ENCODE measurements around the gene NTF4. TPM values are rescaled to one million over a fixed set of nuclear protein-coding genes. Genes with fewer than 3 reads are reported as not detected.

Gene NTF4
- total and polyA plus RNA-seq, 2 of the 4 experiments (the other 2 are of a cell fraction) = 0.09 to 0.18 TPM

DNA sequence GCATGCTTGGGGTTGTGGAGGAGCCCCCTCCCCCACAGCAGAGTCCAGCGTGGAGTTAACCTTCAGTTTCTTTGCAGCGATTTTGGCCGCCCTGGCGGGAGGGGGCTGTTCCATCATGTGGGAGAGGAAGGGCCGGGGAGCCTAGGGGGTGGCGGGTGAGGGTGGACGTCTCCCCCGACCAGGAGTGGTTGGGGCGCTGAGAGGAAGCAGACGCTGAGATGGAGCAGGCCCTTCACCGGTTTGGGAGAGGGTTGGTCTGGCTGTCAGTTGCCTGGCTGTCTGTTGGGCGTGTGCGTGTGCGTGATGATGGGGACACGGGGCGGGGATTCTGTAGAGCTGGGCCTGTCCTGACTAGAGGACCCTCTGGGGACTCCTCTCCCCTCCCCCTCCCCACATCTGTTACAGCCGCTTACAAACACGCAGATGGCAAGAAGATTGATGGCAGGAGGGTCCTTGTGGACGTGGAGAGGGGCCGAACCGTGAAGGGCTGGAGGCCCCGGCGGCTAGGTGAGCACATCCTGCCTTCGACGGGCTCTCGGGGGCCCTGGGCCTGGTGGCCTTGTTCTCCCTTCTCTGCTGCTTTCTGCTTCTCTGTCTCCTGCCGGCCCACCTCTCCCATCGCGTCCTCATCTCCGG lies 39.7 kb upstream of the NTF4 start:
- H3K18ac ChIP-seq (ENCODE audit: low read depth, low read length) = no peak overlapping the region
- H2AFZ ChIP-seq (replicated peaks; ENCODE audit: low read length, poor library complexity) = no peak overlapping the region
- no peak overlapping the region for H3K9ac ChIP-seq (ENCODE audit: low read depth, low read length)
- no peak overlapping the region for H4K91ac ChIP-seq (ENCODE audit: insufficient read depth, low read depth, low read length)
- no peak overlapping the region for H3K14ac ChIP-seq (replicated peaks; ENCODE audit: low read depth, low read length)
- H3K27me3 ChIP-seq (ENCODE audit: control insufficient read depth, insufficient read depth, low read length) = no peaks in the 10 kb centered on the region
- no peak overlapping the region for H3K27ac ChIP-seq (ENCODE audit: insufficient read depth, low read length)
- peaks cover 23 to 59% of the 10 kb centered on the region in 2 experiments for H3K79me1 ChIP-seq (ENCODE audit: low read depth in 1 of 2, low read length in 2 of 2)
- H3K4me2 ChIP-seq (ENCODE audit: low read depth, low read length) = no peak overlapping the region
- H4K8ac ChIP-seq (ENCODE audit: low read depth in 2 of 2, low read length in 2 of 2) = no peak overlapping the region
- dilution Hi-C loops (cut with HindIII; ENCODE audit: low sequenced_read_pairs, unreplicated experiment) = no loop called here
- no peak overlapping the region for H4K5ac ChIP-seq (ENCODE audit: low read depth, low read length)
- no peak overlapping the region for H3K4me3 ChIP-seq (ENCODE audit: insufficient read depth, low read depth, low read length)
- BruUV-seq (replicated peaks) = no TSS peak
- H3K9me3 ChIP-seq (ENCODE audit: control insufficient read depth, insufficient read depth, low read length) = no peaks in the 10 kb centered on the region
- ChIA-PET CTCF (no interaction called here), POLR2A (ENCODE audit: unreplicated experiment) (no interaction called here)
- DNase-seq (no peak), ATAC-seq (ENCODE audit: low read depth) (no peak)
- H2BK15ac ChIP-seq (ENCODE audit: low read depth, low read length) = no peak overlapping the region
- no peak overlapping the region for H3K23ac ChIP-seq (ENCODE audit: low read depth, low read length)
- no peak overlapping the region for H2AK9ac ChIP-seq (replicated peaks; ENCODE audit: low read depth, low read length, poor library complexity)
- H3K56ac ChIP-seq (ENCODE audit: extremely low read depth, insufficient read depth, low read length) = no peak overlapping the region
- no peak overlapping the region for H2BK20ac ChIP-seq (ENCODE audit: low read depth, low read length)
- H3K4me1 ChIP-seq (ENCODE audit: control insufficient read depth, insufficient read depth, low read length) = no peaks in the 10 kb centered on the region
- 70% methylated on average over 2 of the region's 30 CpGs; no CpG with 5 or more reads in 1 of the 2 experiments for WGBS, 2 experiments (ENCODE audit: extremely low coverage in 2 of 2, insufficient read length in 1 of 2)
- TF ChIP-seq POLR2A (IDR thresholded peaks at IDR 0.05; ENCODE audit: low read depth, low read length) (no peak), MAFK (IDR thresholded peaks at IDR 0.05; ENCODE audit: low read depth, low read length) (no peak), FOS (IDR thresholded peaks at IDR 0.05; ENCODE audit: low read depth, low read length) (no peak), RFX5 (IDR thresholded peaks at IDR 0.05; ENCODE audit: low read depth, low read length) (no peak), MXI1 (IDR thresholded peaks at IDR 0.05; ENCODE audit: borderline replicate concordance, low read depth, low read length) (no peak), BHLHE40 (IDR thresholded peaks at IDR 0.05; ENCODE audit: low read depth, low read length) (no peak), CEBPB (IDR thresholded peaks at IDR 0.05; ENCODE audit: low read depth, low read length) (no peak), MAZ (IDR thresholded peaks at IDR 0.05; ENCODE audit: borderline replicate concordance, low read depth, low read length) (no peak), RCOR1 (IDR thresholded peaks at IDR 0.05; ENCODE audit: insufficient replicate concordance, low read length) (no peak), RAD21 (IDR thresholded peaks at IDR 0.05; ENCODE audit: low read length) (no peak), CHD1 (IDR thresholded peaks at IDR 0.05; ENCODE audit: low read depth, low read length) (no peak), NFE2L2 (IDR thresholded peaks at IDR 0.05; ENCODE audit: low read depth, low read length) (no peak), SMC3 (IDR thresholded peaks at IDR 0.05; ENCODE audit: low read depth, low read length) (no peak)
- TF ChIP-seq, protein P1, sequence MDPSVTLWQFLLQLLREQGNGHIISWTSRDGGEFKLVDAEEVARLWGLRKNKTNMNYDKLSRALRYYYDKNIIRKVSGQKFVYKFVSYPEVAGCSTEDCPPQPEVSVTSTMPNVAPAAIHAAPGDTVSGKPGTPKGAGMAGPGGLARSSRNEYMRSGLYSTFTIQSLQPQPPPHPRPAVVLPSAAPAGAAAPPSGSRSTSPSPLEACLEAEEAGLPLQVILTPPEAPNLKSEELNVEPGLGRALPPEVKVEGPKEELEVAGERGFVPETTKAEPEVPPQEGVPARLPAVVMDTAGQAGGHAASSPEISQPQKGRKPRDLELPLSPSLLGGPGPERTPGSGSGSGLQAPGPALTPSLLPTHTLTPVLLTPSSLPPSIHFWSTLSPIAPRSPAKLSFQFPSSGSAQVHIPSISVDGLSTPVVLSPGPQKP (IDR thresholded peaks at IDR 0.05; ENCODE audit: borderline replicate concordance, low read depth, low read length) = no peak
- TF ChIP-seq, protein P2, sequence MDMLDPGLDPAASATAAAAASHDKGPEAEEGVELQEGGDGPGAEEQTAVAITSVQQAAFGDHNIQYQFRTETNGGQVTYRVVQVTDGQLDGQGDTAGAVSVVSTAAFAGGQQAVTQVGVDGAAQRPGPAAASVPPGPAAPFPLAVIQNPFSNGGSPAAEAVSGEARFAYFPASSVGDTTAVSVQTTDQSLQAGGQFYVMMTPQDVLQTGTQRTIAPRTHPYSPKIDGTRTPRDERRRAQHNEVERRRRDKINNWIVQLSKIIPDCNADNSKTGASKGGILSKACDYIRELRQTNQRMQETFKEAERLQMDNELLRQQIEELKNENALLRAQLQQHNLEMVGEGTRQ (IDR thresholded peaks at IDR 0.05; ENCODE audit: low read depth, low read length) = no peak
- TF ChIP-seq, protein P3, sequence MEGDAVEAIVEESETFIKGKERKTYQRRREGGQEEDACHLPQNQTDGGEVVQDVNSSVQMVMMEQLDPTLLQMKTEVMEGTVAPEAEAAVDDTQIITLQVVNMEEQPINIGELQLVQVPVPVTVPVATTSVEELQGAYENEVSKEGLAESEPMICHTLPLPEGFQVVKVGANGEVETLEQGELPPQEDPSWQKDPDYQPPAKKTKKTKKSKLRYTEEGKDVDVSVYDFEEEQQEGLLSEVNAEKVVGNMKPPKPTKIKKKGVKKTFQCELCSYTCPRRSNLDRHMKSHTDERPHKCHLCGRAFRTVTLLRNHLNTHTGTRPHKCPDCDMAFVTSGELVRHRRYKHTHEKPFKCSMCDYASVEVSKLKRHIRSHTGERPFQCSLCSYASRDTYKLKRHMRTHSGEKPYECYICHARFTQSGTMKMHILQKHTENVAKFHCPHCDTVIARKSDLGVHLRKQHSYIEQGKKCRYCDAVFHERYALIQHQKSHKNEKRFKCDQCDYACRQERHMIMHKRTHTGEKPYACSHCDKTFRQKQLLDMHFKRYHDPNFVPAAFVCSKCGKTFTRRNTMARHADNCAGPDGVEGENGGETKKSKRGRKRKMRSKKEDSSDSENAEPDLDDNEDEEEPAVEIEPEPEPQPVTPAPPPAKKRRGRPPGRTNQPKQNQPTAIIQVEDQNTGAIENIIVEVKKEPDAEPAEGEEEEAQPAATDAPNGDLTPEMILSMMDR (conservative IDR thresholded peaks at IDR 0.05; ENCODE audit: low read depth, low read length) = no peak
- in situ Hi-C loops (cut with MboI; ENCODE audit: low sequenced_read_pairs) = no loop called here
- no peak overlapping the region for H2BK120ac ChIP-seq (ENCODE audit: low read depth, low read length)
- no peak overlapping the region for H2BK5ac ChIP-seq (ENCODE audit: low read depth, low read length, poor library complexity, severe bottlenecking)
- H3K36me3 ChIP-seq (ENCODE audit: control insufficient read depth, insufficient read depth, low read length) = peaks cover 81% of the 10 kb centered on the region
- H3K4ac ChIP-seq (ENCODE audit: low read depth, low read length) = no peak overlapping the region
- H3K9me1 ChIP-seq (ENCODE audit: insufficient read depth, low read length) = no peaks in the 10 kb centered on the region
- peaks cover 48% of the 10 kb centered on the region for H4K20me1 ChIP-seq (ENCODE audit: insufficient read depth, low read length)
- intact Hi-C loops (cut with micrococcal nuclease) = no loop called here
- H2AK5ac ChIP-seq (ENCODE audit: low read depth, low read length) = no peak overlapping the region
